Neutrophil (primary cell): ENCODE measurements around the gene KLRG1.

Experiments
- H3K27ac ChIP-seq: fragments of 200-600 bp; sonication (generic); 2 replicates; pipeline ENCODE4 v1.5.1; 2016; ENCODE audit warnings: mild to moderate bottlenecking, moderate library complexity
- H3K27me3 ChIP-seq: fragments of 200-600 bp; sonication (generic); 2 replicates; pipeline ENCODE4 v1.6.0; 2016; ENCODE audit warnings: mild to moderate bottlenecking
- H3K36me3 ChIP-seq: fragments of 200-600 bp; sonication (generic); 2 replicates; pipeline ENCODE4 v1.5.1; 2017
- H3K4me1 ChIP-seq, 2 experiments: fragments of 200-600 bp in 1 of 2; sonication (generic) in 1 of 2; 1 replicate in 1 of 2; 2 replicates in 1 of 2; pipeline versions ENCODE4 v1.5.1 to v1.6.1; 2013 to 2016; ENCODE audit warnings: low read depth in 1 of 2, low read length in 1 of 2, mild to moderate bottlenecking in 1 of 2, moderate library complexity in 1 of 2; ENCODE audit not compliant: control insufficient read depth in 1 of 2, insufficient read depth in 1 of 2
- H3K4me3 ChIP-seq, 2 experiments: fragments of 200-600 bp in 1 of 2; sonication (generic) in 1 of 2; 1 replicate in 1 of 2; 2 replicates in 1 of 2; pipeline ENCODE4 v1.5.1; 2013 to 2016; ENCODE audit warnings: low read depth in 1 of 2, low read length in 1 of 2, mild to moderate bottlenecking in 1 of 2, moderate library complexity in 1 of 2
- H3K9me3 ChIP-seq: fragments of 200-600 bp; sonication (generic); 2 replicates; pipeline ENCODE4 v1.5.1; 2016
- TF ChIP-seq, protein P1 (sequence below): fragments of 200-600 bp; sonication (generic); IDR thresholded peaks from 2 replicates; pipeline ENCODE4 v1.5.1; 2016; ENCODE audit warnings: antibody characterized with exemption

Gene KLRG1

DNA sequence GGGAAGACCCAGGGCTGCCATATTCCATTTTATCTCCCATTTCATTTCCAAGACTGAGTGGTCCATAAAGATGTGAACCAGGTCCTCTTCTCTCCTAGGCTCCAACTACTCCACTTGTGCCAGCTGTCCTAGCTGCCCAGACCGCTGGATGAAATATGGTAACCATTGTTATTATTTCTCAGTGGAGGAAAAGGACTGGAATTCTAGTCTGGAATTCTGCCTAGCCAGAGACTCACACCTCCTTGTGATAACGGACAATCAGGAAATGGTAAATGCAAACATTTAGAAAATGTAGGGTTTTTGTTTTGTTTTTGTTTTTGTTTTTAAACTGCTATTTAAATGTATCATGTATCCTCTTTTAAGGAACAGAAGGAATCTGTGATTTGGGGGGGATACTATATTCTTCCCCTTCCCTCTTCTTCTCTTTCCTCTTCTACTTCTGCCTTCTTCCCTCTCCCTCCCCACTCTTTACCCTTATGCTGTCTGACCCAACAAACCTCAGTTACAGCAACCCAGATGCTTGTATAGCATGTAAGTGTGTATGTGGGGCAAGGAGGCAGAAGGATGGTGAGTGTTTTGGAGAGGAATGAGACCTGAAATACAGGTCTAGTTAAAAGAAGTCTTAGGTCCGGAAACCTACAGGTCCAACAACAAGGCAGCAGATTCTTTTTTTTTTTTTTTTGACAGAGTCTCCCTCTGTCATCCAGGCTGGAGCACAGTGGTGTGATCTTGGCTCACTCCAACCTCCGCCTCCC is 5.9 kb downstream of the KLRG1 start:
- no peaks in the 10 kb centered on the region for H3K36me3 ChIP-seq
- H3K27me3 ChIP-seq, result no peaks in the 10 kb centered on the region
- H3K27ac ChIP-seq, result no peak overlapping the region
- H3K4me3 ChIP-seq, result no peak overlapping the region
- H3K4me1 ChIP-seq, result peaks cover 0 to 6% of the 10 kb centered on the region in 2 experiments
- H3K9me3 ChIP-seq, result no peaks in the 10 kb centered on the region
- TF ChIP-seq, protein P1, sequence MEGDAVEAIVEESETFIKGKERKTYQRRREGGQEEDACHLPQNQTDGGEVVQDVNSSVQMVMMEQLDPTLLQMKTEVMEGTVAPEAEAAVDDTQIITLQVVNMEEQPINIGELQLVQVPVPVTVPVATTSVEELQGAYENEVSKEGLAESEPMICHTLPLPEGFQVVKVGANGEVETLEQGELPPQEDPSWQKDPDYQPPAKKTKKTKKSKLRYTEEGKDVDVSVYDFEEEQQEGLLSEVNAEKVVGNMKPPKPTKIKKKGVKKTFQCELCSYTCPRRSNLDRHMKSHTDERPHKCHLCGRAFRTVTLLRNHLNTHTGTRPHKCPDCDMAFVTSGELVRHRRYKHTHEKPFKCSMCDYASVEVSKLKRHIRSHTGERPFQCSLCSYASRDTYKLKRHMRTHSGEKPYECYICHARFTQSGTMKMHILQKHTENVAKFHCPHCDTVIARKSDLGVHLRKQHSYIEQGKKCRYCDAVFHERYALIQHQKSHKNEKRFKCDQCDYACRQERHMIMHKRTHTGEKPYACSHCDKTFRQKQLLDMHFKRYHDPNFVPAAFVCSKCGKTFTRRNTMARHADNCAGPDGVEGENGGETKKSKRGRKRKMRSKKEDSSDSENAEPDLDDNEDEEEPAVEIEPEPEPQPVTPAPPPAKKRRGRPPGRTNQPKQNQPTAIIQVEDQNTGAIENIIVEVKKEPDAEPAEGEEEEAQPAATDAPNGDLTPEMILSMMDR, result no peak

- Histone ChIP-seq H3K36me3 (no peaks in the 10 kb centered on the region), H3K9me3 (no peaks in the 10 kb centered on the region), H3K4me1 (peaks cover 0 to 2% of the 10 kb centered on the region in 2 experiments), H3K4me3 (no peak overlapping the region), H3K27ac (no peak overlapping the region), H3K27me3 (no peaks in the 10 kb centered on the region)
- TF ChIP-seq, protein P1, result no peak
Measured at GRCh38 chr12:8996682-8997405, 7.5 kb downstream of the KLRG1 start.

- TF ChIP-seq, protein P1, result no peak
- no peaks in the 10 kb centered on the region for H3K36me3 ChIP-seq
- no peak overlapping the region for H3K4me3 ChIP-seq
- H3K9me3 ChIP-seq, result no peaks in the 10 kb centered on the region
- no peaks in the 10 kb centered on the region for H3K4me1 ChIP-seq
- H3K27ac ChIP-seq, result no peak overlapping the region
- H3K27me3 ChIP-seq, result no peaks in the 10 kb centered on the region
Measured at GRCh38 chr12:9001233-9001632, 11.9 kb downstream of the KLRG1 start.

DNA sequence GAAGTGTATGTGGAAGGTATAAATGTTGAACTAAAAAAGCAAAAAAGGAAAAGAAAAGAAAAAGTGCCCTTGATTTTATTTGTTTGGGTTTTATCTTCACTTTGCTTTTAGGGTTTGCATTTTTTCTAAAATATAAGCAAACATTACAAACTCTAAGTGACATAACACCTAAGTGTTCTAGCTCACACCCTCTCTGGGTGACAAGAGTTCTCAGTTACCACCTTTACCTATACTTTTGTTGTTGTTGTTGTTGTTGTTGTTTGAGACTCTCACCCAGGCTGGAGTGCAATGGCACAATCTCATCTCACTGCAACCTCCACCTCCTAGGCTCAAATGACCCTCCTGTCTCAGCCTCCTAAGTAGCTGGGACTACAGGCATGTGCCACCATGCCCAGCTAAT is 13.0 kb downstream of the KLRG1 start:
- H3K9me3 ChIP-seq, result no peaks in the 10 kb centered on the region
- no peak overlapping the region for H3K4me3 ChIP-seq
- TF ChIP-seq, protein P1, result no peak
- H3K27ac ChIP-seq, result no peak overlapping the region
- no peaks in the 10 kb centered on the region for H3K36me3 ChIP-seq
- H3K4me1 ChIP-seq, result no peaks in the 10 kb centered on the region
- H3K27me3 ChIP-seq, result no peaks in the 10 kb centered on the region

GRCh38 chr12:9022592-9022991 is 33.2 kb downstream of the KLRG1 start:
- no peak overlapping the region for H3K27ac ChIP-seq
- no peaks in the 10 kb centered on the region for H3K4me1 ChIP-seq
- H3K27me3 ChIP-seq, result no peaks in the 10 kb centered on the region
- H3K4me3 ChIP-seq, result no peak overlapping the region
- H3K36me3 ChIP-seq, result no peaks in the 10 kb centered on the region
- no peaks in the 10 kb centered on the region for H3K9me3 ChIP-seq
- TF ChIP-seq, protein P1, result no peak
